Esophagus muscularis mucosa (tissue), 4 donors: ENCODE data around the gene MTUS2.

Source experiments
- EP300 ChIP-seq: sonication (generic); formaldehyde crosslinking; IDR thresholded peaks from one replicate; pipeline ENCODE4 v1.6.1; 2017; ENCODE audit warnings: antibody characterized with exemption
- POLR2A ChIP-seq: fragments of 450-650 bp; IDR thresholded peaks from one replicate; pipeline ENCODE4 v1.6.1; 2017; ENCODE audit warnings: antibody characterized with exemption, moderate library complexity, mild to moderate bottlenecking, low read depth
- POLR2AphosphoS5 ChIP-seq, 2 donors: sonication (generic); formaldehyde crosslinking; IDR thresholded peaks; one replicate each; pipeline ENCODE4 v1.6.1; 2017; ENCODE audit warnings: antibody characterized with exemption in 2 of 2
- TF ChIP-seq, protein P1 (sequence below), 3 experiments: fragments of 200-600 bp in 2 of 3; fragments of 450-650 bp in 1 of 3; sonication (generic) in 2 of 3; IDR thresholded peaks; one replicate each; pipeline ENCODE4 v1.5.1; 2017 to 2019; ENCODE audit warnings: antibody characterized with exemption in 3 of 3, mild to moderate bottlenecking in 2 of 3, moderate library complexity in 1 of 3

DNA sequence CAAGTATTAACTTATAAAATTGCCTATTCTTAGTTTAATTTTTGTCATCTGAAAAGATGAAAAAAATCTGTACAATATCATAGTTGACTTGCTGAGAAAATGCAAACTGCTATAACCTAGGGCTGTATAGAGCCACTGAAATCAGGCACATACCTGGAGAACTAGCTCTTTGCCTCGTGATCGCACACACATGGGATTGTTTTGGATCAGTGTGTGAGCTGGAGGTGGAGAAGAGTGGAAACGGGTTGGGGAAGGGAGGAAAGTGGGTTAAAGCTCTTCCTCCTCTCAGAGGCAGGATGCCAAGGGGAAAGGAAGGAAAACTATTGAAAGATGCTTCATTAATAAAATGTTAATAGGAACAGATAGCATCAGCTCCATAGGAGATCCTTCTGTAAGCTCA lies 2.7 kb downstream of the MTUS2 start:
- TF ChIP-seq, protein P1, sequence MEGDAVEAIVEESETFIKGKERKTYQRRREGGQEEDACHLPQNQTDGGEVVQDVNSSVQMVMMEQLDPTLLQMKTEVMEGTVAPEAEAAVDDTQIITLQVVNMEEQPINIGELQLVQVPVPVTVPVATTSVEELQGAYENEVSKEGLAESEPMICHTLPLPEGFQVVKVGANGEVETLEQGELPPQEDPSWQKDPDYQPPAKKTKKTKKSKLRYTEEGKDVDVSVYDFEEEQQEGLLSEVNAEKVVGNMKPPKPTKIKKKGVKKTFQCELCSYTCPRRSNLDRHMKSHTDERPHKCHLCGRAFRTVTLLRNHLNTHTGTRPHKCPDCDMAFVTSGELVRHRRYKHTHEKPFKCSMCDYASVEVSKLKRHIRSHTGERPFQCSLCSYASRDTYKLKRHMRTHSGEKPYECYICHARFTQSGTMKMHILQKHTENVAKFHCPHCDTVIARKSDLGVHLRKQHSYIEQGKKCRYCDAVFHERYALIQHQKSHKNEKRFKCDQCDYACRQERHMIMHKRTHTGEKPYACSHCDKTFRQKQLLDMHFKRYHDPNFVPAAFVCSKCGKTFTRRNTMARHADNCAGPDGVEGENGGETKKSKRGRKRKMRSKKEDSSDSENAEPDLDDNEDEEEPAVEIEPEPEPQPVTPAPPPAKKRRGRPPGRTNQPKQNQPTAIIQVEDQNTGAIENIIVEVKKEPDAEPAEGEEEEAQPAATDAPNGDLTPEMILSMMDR (IDR thresholded peaks at IDR 0.05) = no peak
- TF ChIP-seq POLR2AphosphoS5 (IDR thresholded peaks at IDR 0.05) (no peak), POLR2A (no peak), EP300 (no peak)
